HG02610 (cell line): ENCODE data around the gene PCNP.
A peak's percentile ranks its signal among the peaks of the same experiment; 100 is the strongest.
"Not testable (repeated sequence)": the region's sequence is repeated elsewhere in the genome, so short reads cannot be mapped to it uniquely, and the experiment has no call there.

Experiments used
- ATAC-seq: cut with Tn5 transposase; IDR thresholded peaks from one replicate; pipeline ENCODE4 v1.9.1; 2021; ENCODE audit warnings: mild to moderate bottlenecking, moderate library complexity; ENCODE audit not compliant: unreplicated experiment

The PCNP gene, protein sequence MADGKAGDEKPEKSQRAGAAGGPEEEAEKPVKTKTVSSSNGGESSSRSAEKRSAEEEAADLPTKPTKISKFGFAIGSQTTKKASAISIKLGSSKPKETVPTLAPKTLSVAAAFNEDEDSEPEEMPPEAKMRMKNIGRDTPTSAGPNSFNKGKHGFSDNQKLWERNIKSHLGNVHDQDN

DNA sequence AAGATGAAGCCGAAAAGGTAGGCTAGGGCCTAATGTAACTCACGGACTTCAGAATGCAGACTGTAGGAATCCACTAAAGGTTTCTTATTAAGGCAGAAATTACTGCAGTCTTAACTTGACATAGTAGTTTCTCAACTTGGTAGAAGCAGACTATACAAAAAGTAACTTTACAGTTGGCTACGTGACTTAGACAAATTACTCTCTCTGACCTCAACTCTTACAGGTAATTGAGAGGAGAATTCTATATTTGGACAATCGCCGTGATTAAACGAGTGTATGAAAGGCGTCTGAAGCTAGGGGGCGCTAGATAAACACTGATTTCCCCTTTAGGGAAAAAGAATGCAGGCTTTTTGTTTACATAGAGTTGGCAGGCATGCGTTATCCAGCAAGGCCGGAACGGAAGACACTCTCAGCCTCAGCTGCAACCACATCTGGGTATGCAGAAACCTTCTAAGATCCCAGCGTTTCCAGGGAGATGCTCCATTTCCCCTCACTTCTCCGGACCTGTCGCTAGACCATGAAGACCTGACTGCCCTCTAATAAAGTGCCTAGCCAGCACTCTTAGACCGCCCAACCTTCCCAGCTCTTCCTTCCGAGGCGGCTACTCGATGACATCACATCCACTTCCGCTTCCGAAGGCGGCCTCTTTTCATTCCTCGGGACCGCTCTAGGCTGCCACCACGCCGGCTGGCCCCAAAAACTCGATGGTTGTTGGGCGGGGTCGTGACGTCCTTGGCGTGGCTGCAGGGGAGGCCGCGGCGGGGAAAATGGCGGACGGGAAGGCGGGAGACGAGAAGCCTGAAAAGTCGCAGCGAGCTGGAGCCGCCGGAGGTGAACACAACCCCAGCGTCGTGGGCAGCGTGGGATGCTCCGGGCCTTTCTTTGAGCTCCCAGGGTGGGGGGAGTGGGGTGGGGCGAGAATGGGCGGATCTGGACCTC lies at the start of gene PCNP:
Gene PCNP, plus strand, starts transcription at position 732 of the 939 bp plus-strand sequence. Its CDS starts 36 bp downstream, at position 768.
- peak; percentile 83 for ATAC-seq

DNA sequence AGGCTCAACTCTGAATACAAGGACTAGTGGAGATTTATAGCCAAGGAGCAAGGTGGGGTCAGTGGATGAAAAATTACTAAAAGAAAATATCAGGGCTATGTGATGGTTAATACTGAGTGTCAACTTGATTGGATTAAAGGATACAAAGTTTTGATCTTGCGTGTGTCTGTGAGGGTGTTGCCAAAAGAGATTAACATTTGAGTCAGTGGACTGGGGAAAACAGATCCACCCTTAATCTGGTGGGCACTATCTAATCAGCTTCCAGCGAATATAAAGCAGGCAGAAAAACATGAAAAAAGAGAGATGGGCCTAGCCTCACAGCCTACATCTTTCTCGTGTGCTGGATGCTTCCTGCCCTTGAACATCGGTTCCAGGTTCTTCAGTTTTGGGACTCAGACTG lies 46.5 kb upstream of the PCNP start:
- no peak for ATAC-seq

DNA sequence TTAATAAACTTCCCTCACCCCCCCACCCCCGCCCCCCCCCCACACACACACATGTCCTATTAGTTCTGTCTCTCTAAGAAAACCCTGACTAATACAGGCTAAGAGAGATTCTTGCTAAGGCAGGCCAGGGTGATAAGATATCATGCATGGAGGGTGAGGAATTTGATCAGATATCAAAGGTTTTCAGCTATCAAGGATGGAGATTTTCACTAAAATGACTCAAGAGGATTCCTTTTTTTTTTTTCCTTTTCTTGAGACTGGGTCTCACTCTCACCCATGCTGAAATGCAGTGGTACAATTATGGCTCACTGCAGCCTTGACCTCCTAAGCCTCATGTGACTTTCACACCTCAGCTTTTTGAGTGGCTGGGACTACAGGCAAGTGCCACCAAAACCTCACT lies 46.1 kb upstream of the PCNP start:
- ATAC-seq, result no peak

DNA sequence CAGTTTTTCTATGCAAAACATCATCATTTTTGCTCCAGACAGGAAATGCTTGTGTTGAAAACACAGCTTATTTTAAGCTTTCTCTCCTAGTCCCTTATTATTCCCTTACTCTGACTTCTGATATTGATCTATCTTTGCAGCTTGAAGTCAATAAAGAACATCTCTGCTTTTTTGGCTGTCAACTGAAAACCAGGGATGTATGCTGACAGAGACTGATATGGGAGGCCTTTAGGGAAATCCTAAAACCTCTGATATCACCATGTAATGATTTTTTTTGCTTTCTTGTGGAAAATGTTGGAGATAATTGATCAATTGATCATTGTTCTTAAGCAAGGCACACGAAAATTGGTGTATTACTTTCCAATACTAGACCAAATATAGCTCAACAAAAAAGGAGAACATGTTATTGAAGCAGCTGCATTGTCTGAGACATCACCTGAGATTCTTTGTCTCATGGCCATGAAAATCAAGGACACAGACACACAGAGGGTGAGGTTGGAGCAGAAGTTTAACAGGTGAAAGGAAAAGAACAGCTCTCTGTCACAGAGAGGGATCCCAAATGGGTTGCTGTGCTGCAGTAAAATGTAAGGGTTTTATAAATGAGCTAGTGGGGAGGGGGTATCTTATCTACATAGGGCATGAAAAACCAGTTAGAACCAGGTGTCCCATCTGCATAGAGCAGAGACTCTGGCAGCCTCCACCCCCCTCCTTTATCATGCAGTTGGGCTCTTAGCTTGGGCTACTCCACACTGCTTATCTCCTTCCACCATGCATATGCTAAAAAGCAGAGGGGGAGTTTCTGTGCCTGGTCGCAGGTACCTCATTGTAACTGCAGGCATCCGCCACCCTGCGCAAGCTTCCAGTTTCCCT lies 43.9 kb upstream of the PCNP start:
- no peak for ATAC-seq

DNA sequence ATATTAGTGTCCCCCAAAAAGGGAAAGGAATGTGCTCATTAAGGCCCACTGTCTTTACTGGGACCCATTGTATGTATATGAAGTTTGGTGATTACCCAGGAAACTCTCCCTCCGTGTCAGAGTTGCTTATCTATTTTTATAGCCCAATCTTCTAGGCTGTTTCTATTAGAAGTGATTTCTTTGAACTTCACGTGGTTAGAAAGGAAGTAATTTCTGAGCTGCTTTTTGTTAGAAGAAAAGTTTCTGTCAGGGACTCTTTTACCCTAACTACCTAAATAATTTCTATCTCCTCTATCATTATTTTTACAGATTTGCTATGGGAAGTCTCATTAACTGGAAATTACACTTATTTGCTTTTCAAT lies 43.3 kb upstream of the PCNP start:
- ATAC-seq, result no peak

DNA sequence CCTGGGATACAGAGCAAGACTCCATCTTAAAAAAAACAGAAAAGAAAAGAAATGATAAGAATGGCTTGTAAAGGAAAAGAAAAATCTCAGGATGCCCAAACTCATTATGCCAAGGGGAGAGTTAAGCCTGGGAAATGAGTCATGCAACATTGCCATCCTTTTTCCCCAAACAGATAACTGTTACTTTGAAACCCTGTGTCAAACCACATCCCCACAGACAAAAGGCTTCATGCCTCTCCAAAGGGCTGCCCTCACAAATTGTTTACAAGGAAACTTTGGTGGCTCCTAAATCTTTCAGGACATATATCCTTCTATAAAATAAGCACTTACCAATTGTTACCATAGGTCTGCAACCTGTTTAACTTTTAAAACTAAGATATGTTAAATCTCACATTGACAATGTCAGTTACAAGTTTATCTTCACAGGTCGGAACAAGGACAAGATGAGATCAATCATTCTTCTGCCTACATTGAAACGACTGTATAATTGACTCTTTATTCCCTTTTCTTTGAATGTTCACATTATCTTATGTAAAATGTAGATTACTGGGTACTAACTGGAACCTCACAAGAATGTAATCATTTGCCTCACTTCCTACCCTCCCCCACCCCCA lies 42.4 kb upstream of the PCNP start:
- ATAC-seq, result no peak

DNA sequence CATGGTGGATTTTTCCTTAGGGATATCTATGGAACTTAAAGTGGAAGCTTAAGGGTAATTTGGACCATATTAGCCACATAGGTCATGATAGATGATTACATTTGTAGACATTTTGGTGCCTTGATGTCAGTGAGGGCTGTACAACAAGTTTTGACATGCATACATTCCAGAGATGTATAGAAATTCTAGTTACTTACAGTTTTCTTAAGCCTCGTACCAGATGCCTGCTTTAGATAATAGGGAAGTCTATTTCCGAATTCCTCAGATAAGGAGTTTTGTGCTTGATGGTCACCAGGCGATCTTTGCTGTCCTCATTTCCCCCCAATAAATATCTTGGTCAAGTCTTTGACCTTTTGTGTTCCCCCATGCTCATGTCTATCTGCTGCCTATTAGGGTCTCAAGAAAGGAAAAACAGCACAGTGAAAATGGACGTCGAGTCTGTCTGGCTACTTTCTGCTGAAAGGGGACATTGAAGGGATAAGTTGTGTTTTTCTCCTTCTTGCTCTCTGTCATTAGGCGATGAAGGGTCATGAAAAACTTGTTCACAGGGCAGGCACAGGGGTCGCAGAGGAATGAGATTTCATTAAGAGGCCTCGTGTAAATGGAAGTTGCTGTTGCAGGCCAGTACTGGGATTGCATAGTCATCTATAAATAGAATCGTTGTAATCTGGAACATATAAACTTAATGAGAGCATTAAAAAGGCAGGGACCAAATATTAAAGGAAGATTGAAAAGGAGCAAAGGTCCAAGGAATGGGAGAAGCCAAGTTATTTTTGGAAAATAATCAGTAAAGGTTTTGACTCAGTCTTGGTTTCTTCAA lies 41.0 kb upstream of the PCNP start:
- ATAC-seq, result no peak

DNA sequence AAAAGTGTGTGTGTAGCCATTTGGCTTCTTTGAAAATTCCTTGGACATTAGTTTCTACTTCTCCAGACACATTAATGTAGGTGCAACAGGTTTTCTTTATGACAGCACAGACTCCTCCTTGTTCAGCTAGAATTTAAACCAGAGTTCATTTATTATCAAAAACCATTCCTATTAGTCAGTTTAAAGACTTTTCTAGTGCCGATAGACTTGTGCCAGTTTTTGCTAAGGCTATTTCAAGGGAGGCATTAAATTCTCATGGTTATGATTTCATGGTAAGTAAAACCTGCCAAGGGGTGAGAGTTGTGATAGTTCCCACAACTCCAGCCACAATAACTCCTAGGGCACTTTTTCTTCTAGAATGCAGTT lies 40.4 kb upstream of the PCNP start:
- no peak for ATAC-seq

DNA sequence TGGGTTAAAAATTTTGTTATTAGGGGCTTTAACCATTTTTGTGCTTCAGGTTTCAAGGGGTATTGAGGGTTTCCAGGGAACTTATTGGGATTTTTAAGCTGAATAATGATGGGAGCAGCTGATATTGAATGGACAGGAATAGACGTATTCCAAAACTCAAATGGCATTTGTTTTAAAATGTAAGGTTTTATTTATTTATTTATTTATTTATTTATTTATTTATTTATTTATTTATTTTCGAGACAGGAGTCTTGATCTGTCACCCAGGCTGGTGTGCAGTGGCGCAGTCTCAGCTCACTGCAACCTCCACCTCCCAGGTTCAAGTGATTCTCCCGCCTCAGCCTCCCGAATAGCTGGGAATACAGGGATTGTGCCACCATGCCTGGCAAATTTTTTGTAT lies 38.8 kb upstream of the PCNP start:
- no peak for ATAC-seq

DNA sequence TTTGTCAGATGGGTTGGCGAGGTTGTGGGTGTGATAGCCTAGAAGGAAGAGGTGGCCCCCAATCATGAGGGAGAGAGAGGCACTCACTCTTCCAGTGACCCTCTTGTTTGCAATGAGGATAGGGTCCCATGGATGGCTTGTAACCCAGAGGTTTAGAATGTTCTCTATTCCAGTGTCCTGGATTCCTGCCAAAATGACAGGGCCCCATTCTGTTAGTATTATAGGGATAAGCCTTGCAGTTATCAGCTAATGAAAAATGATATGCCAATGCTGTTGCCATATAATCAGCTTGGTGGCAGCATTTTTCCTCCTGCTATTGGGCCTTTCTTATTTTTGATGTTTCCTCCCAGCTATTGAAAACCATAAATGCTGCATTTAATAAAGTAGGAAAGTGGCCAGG lies 37.7 kb upstream of the PCNP start:
- no peak for ATAC-seq

DNA sequence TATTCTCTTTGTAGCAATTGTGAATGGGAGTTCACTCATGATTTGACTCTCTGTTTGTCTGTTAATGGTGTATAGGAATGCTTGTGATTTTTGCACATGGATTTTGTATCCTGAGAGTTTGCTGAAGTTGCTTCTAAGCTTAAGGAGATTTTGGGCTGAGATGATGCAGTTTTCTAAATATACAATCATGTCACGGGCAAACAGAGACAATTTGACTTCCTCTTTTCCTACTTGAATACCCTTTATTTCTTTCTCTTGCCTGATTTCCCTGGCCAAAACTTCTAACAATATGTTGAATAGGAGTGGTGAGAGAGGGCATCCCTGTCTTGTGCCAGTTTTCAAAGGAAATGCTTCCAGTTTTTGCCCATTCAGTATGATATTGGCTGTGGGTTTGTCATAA lies 37.0 kb upstream of the PCNP start:
- ATAC-seq, result not testable (repeated sequence)

DNA sequence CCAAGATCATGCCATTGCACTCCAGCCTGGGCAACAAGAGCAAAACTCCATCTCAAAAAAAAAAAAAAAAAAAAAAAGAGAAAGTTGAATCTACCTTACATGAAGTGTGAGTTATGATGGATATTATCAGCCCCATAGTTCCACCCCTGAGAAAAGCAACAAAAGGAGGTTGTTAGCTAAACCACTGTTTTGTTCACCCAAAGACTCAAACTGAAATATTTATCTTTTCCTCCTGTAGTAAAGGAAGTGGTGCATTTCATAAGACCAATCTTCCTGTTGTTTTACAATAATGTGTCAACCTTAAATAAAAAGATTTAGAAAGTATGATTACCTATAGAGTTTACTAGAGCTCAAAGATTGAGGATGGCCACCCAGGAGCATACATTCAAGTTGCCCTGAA lies 31.0 kb upstream of the PCNP start:
- ATAC-seq, result no peak

DNA sequence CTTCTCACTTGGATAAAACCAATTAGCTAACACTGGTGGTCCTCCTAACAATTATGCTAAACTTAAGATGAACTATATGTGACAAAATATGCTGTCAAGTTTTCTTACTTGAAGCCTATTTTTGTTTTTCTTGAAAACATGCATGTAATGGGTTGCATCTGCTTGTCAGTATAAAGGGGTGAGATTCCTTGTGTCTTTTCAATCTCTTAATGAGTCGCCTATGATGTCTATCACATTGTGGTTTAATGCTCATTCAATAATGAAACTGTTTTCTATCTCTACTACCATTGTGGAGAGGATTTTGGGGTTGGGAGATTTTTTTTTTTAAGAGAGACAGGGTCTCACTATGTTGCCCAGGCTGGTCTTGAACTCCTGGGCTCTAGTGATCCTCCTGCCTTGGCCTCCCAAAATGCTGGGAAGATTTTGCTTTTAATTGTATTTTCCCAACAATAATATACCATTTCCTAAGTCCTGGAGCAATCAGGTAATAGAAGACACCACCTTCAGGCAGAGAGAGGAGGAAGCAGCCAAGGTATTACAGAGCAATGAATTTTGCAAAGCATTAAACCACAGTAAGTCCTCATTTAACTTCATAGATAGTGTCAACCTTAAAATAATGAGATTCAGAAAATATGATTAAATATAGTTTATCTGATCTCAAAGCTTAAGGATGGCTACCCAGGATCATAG lies 29.7 kb upstream of the PCNP start:
- ATAC-seq, result no peak

DNA sequence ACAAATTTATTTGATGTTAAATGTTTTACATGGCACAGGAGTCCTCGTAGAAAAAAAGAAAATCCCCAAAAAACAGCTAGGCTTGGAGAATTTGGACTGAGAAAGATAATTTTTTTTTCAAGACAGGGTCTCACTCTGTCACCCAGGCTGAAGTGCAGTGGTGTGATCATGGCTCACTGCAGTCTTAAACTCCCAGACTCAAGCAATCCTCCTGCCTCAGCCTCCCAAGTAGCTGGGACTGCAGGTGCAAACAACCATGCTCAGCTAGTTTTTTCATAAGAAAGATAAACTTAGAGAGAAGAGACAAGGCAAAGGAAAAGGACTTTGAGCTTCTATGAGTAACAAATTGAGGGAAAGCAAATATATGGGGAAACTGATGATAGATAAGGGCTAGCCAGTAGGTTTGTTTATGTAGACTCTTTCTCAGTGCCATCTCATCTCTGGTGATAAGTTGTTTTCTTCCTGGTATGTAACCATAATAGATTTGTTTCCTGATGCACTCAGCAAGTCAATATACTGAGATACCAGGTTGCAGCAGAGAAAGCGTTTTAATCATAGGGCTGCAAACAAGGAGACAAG lies 25.4 kb upstream of the PCNP start:
- no peak for ATAC-seq

DNA sequence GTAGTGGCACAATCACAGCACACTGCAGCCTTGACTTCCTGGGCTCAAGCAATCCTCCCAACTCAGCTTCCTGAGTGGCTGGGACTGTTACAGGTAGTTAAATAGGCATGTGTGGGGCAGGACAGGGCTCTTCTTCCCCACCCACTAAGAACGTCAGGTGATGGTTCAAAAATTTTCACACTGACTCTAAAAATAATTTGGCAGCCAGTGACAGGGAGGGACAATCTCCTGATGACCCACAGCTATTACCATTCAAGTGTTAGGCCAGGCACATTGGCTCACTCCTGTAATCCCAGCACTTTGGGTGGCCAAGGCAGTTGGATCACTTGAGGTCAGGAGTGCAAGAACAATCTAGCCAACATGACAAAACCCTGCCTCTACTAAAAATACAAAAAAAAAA lies 24.5 kb upstream of the PCNP start:
- no peak for ATAC-seq

DNA sequence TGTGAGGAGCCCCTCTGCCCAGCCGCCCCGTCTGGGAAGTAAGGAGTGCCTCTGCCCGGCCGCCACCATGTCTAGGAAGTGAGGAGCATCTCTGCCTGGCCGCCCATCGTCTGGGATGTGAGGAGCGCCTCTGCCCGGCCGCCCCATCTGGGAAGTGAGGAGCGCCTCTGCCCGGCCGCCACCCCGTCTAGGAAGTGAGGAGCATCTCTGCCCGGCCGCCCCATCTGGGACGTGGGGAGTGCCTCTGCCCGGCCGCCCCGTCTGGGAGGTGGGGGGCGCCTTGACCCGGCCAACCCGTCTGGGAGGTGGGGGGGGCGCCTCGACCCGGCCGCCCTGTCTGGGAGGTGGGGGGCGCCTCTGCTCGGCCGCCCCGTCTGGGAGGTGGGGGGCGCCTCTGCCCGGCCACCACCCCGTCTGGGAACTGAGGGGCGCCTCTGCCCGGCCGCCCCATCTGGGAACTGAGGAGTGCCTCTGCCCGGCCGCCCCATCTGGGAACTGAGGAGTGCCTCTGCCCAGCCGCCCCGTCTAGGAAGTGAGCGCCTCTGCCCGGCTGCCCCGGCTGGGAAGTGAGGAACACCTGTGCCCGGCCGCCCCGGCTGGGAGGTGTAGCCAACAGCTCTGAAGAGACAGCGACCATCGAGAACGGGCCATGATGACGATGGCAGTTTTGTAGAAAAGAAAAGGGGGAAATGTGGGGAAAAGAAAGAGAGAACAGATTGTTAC lies 22.5 kb upstream of the PCNP start:
- ATAC-seq, result not testable (repeated sequence)

DNA sequence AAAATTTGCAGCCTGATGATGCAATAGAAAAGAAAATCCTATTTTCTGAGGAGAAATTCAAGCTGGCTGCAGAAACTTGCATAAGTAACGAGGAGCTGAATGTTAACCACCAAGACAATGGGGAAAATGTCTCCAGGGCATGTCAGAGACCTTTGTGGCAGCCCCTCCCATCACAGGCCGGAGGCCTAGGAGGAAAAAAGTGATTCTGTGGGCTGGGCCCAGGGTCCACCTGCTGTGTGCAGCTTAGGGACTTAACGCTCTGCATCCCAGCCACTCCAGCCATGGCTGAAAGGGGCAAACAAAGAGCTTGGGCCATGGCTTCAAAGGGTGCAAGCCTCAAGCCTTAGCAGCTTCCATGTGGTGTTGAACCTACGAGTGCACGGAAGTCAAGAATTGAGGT lies 20.6 kb upstream of the PCNP start:
- ATAC-seq, result not testable (repeated sequence)

DNA sequence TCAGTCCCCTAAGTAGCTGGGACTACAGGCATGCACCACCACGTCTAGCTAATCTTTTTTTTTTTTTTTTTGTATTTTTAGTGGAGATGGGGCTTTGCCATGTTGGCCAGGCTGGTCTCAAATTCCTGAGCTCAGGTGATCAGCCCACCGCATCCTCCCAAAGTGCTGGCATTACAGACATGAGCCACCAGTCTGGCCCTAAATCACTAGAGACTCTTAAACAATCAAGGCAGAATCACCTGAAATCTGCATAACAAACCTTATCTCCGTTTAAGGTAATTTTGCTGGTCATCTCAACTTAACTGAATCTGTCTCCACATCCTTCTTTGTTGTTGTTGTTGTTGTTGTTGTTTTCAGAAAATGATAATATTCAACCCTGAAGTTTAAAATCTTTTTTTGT lies 17.9 kb upstream of the PCNP start:
- ATAC-seq, result no peak
